Colonic mucosa (tissue), 4 donors: Measurements from ENCODE around the gene KL. TPM values are rescaled to one million over a fixed set of nuclear protein-coding genes. Genes with fewer than 3 reads are reported as not detected.

Experiments
- DNase-seq: peaks from one replicate; pipeline ENCODE4 v3.0.0-alpha.2; 2020
- H3K27ac ChIP-seq: fragments of 200-600 bp; one replicate; pipeline ENCODE4 v1.8.0; 2021
- H3K27me3 ChIP-seq: fragments of 200-600 bp; one replicate; pipeline ENCODE4 v1.8.0; 2021
- H3K36me3 ChIP-seq: fragments of 200-600 bp; one replicate; pipeline ENCODE4 v1.8.0; 2021
- H3K4me1 ChIP-seq: fragments of 200-600 bp; one replicate; pipeline ENCODE4 v1.8.0; 2021; ENCODE audit warnings: mild to moderate bottlenecking
- H3K4me3 ChIP-seq: fragments of 200-600 bp; one replicate; pipeline ENCODE4 v1.8.0; 2021
- H3K9ac ChIP-seq, 2 donors: one replicate each; pipeline ENCODE4 v1.7.0; 2013; ENCODE audit warnings: control low read depth in 2 of 2, low read depth in 2 of 2, low read length in 2 of 2
- H3K9me3 ChIP-seq: fragments of 200-600 bp; one replicate; pipeline ENCODE4 v1.8.0; 2021
- CTCF ChIP-seq: fragments of 200-600 bp; IDR thresholded peaks from one replicate; pipeline ENCODE4 v1.8.0; 2022; ENCODE audit warnings: antibody characterized with exemption, mild to moderate bottlenecking
- intact Hi-C: fragments of 100-400 bp; cut with DNase I; formaldehyde crosslinking; loops from one replicate; pipeline ENCODE4 v1.14.1; 2022
- total RNA-seq, 2 donors: library from RNA; stranded (reverse); fragmentation: NEBNext Ultra II Directional in 1 of 2; extraction: Animal tissue kit (Norgen Biotek cat#: 25700) in 1 of 2; gene quantifications; one replicate each; pipeline ENCODE4 v1.2.1, GENCODE V29; 2021
- donor health status: healthy.
- donor health status: DM: no; HTN: no; CAD: no.
- donor health status: DM: no; HTN: no; CAD: no.

Gene KL
- total RNA-seq, 2 donors from 2014 or later: 0.57 to 1.9 TPM

- H3K9me3 ChIP-seq: no peaks in the 10 kb centered on the region
- no peak overlapping the region for H3K9ac ChIP-seq
- no peaks in the 10 kb centered on the region for H3K36me3 ChIP-seq
- no peak for TF ChIP-seq CTCF
- no peak for DNase-seq
- no peak overlapping the region for H3K27ac ChIP-seq
- H3K4me1 ChIP-seq: no peaks in the 10 kb centered on the region
- no peak overlapping the region for H3K4me3 ChIP-seq
- intact Hi-C loops: no loop called here
- H3K27me3 ChIP-seq: no peaks in the 10 kb centered on the region
Observed at GRCh38 chr13:33007950-33008349, 8.3 kb upstream of the KL start.

- Histone ChIP-seq H3K4me3 (no peak overlapping the region), H3K4me1 (no peaks in the 10 kb centered on the region), H3K27me3 (no peaks in the 10 kb centered on the region), H3K27ac (no peak overlapping the region), H3K9ac (no peak overlapping the region), H3K9me3 (no peaks in the 10 kb centered on the region), H3K36me3 (no peaks in the 10 kb centered on the region)
- TF ChIP-seq CTCF: no peak
- intact Hi-C loops: no loop called here
- DNase-seq: no peak
Observed at GRCh38 chr13:33008946-33009722, 7.1 kb upstream of the KL start.

GRCh38 chr13:33011828-33012470 is 4.3 kb upstream of the KL start:
- H3K4me3 ChIP-seq: no peak overlapping the region
- no peak overlapping the region for H3K9ac ChIP-seq
- intact Hi-C loops: no loop called here
- H3K27ac ChIP-seq: no peak overlapping the region
- no peak for TF ChIP-seq CTCF
- no peaks in the 10 kb centered on the region for H3K9me3 ChIP-seq
- H3K36me3 ChIP-seq: no peaks in the 10 kb centered on the region
- peaks cover 12% of the 10 kb centered on the region for H3K27me3 ChIP-seq
- DNase-seq: no peak
- H3K4me1 ChIP-seq: no peaks in the 10 kb centered on the region

- Histone ChIP-seq H3K36me3 (no peaks in the 10 kb centered on the region), H3K9me3 (no peaks in the 10 kb centered on the region), H3K9ac (no peak overlapping the region), H3K27me3 (peaks cover 16% of the 10 kb centered on the region), H3K4me3 (no peak overlapping the region), H3K4me1 (no peaks in the 10 kb centered on the region), H3K27ac (no peak overlapping the region)
- intact Hi-C loops: no loop called here
- DNase-seq: no peak
- no peak for TF ChIP-seq CTCF
Observed at GRCh38 chr13:33014291-33014690, 1.9 kb upstream of the KL start.

GRCh38 chr13:33015241-33015668 is 968 bp upstream of the KL start:
- no peak for DNase-seq
- H3K36me3 ChIP-seq: no peaks in the 10 kb centered on the region
- no peak overlapping the region for H3K27ac ChIP-seq
- no peak overlapping the region for H3K4me3 ChIP-seq
- intact Hi-C loops: no loop called here
- H3K4me1 ChIP-seq: no peaks in the 10 kb centered on the region
- no peak overlapping the region for H3K9ac ChIP-seq
- TF ChIP-seq CTCF: no peak
- no peaks in the 10 kb centered on the region for H3K9me3 ChIP-seq
- peaks cover 16% of the 10 kb centered on the region for H3K27me3 ChIP-seq
